H9 (cell line): ENCODE results near the gene ASPRV1. TPM values are rescaled to one million over a fixed set of nuclear protein-coding genes. Genes with fewer than 3 reads are reported as not detected.

Experiments
- DNase-seq: peaks from one replicate; pipeline ENCODE4 v3.0.0-alpha.2; 2017
- H2AFZ ChIP-seq: one replicate; pipeline ENCODE4 v1.6.1; 2013; ENCODE audit warnings: mild to moderate bottlenecking, low read length, control low read depth, moderate library complexity
- H2AK5ac ChIP-seq: 2 replicates; pipeline ENCODE4 v1.6.1; 2013; ENCODE audit warnings: low read length, control low read depth, mixed read lengths; ENCODE audit not compliant: insufficient read length
- H2BK120ac ChIP-seq: one replicate; pipeline ENCODE4 v1.6.1; 2013; ENCODE audit warnings: low read depth, mild to moderate bottlenecking, low read length, control low read depth, inconsistent platforms; ENCODE audit not compliant: poor library complexity, severe bottlenecking
- H2BK12ac ChIP-seq: 2 replicates; pipeline ENCODE4 v1.6.1; 2013; ENCODE audit warnings: low read length, control low read depth, mixed read lengths, low read depth; ENCODE audit not compliant: insufficient read length
- H2BK15ac ChIP-seq: 2 replicates; pipeline ENCODE4 v1.6.1; 2013; ENCODE audit warnings: low read depth, low read length, control low read depth
- H2BK20ac ChIP-seq: one replicate; pipeline ENCODE4 v1.6.1; 2013; ENCODE audit warnings: low read depth, mild to moderate bottlenecking, low read length, control low read depth, inconsistent platforms; ENCODE audit not compliant: poor library complexity, severe bottlenecking
- H2BK5ac ChIP-seq: 2 replicates; pipeline ENCODE4 v1.6.1; 2013; ENCODE audit warnings: low read length, control low read depth, mixed read lengths; ENCODE audit not compliant: insufficient read length
- H3K14ac ChIP-seq: 2 replicates; pipeline ENCODE4 v1.6.1; 2013; ENCODE audit warnings: low read length, control low read depth; ENCODE audit not compliant: insufficient read depth
- H3K18ac ChIP-seq: 2 replicates; pipeline ENCODE4 v1.6.1; 2013; ENCODE audit warnings: low read depth, mild to moderate bottlenecking, mixed read lengths, low read length, control low read depth; ENCODE audit not compliant: insufficient read length
- H3K23ac ChIP-seq: 2 replicates; pipeline ENCODE4 v1.6.1; 2013; ENCODE audit warnings: low read length, control low read depth, mixed read lengths, low read depth; ENCODE audit not compliant: insufficient read length
- H3K23me2 ChIP-seq: 2 replicates; pipeline ENCODE4 v1.6.1; 2013; ENCODE audit warnings: low read depth, mild to moderate bottlenecking, mixed read lengths, low read length, control low read depth; ENCODE audit not compliant: insufficient read length, poor library complexity, severe bottlenecking
- H3K27ac ChIP-seq: 2 replicates; pipeline ENCODE4 v1.5.1; 2013; ENCODE audit warnings: low read length, control low read depth, mixed read lengths, low read depth; ENCODE audit not compliant: insufficient read length
- H3K27me3 ChIP-seq: 2 replicates; pipeline ENCODE4 v1.6.1; 2013; ENCODE audit warnings: low read length, control low read depth, inconsistent platforms; ENCODE audit not compliant: insufficient read depth
- H3K4ac ChIP-seq: 2 replicates; pipeline ENCODE4 v1.6.1; 2013; ENCODE audit warnings: low read depth, mild to moderate bottlenecking, control low read depth, inconsistent platforms, low read length, moderate library complexity
- H3K4me1 ChIP-seq: 2 replicates; pipeline ENCODE4 v1.6.1; 2013; ENCODE audit warnings: low read length, control low read depth, inconsistent platforms; ENCODE audit not compliant: insufficient read depth
- H3K4me2 ChIP-seq: 2 replicates; pipeline ENCODE4 v1.6.1; 2013; ENCODE audit warnings: low read length, control low read depth, mixed read lengths; ENCODE audit not compliant: insufficient read length, insufficient read depth
- H3K56ac ChIP-seq: 2 replicates; pipeline ENCODE4 v1.6.1; 2013; ENCODE audit warnings: low read depth, mild to moderate bottlenecking, mixed read lengths, low read length, control low read depth; ENCODE audit not compliant: insufficient read length
- H3K79me1 ChIP-seq: 2 replicates; pipeline ENCODE4 v1.6.1; 2013; ENCODE audit warnings: low read depth, mild to moderate bottlenecking, moderate library complexity, low read length, control low read depth, inconsistent platforms; ENCODE audit not compliant: insufficient read depth, poor library complexity, severe bottlenecking
- H3K79me2 ChIP-seq: 2 replicates; pipeline ENCODE4 v1.6.1; 2013; ENCODE audit warnings: low read length, control low read depth, inconsistent platforms; ENCODE audit not compliant: insufficient read depth
- H3K9ac ChIP-seq: 2 replicates; pipeline ENCODE4 v1.6.1; 2013; ENCODE audit warnings: low read length, control low read depth, mixed read lengths; ENCODE audit not compliant: insufficient read length; ENCODE audit errors: extremely low read depth
- H3K9me3 ChIP-seq: one replicate; pipeline ENCODE4 v1.6.1; 2013; ENCODE audit warnings: low read depth, low read length, inconsistent platforms; ENCODE audit not compliant: control insufficient read depth
- H3T11ph ChIP-seq: one replicate; pipeline ENCODE4 v1.6.1; 2013; ENCODE audit warnings: mild to moderate bottlenecking, low read length, control low read depth, inconsistent platforms
- H4K20me1 ChIP-seq: one replicate; pipeline ENCODE4 v1.6.1; 2013; ENCODE audit not compliant: control insufficient read depth, insufficient read length, insufficient read depth
- H4K5ac ChIP-seq: 2 replicates; pipeline ENCODE4 v1.6.1; 2013; ENCODE audit warnings: low read depth, mild to moderate bottlenecking, mixed read lengths, low read length, control low read depth; ENCODE audit not compliant: insufficient read length
- H4K8ac ChIP-seq: replicated peaks from 2 replicates; pipeline ENCODE4 v1.6.1; 2013; ENCODE audit warnings: low read length, control low read depth, mixed read lengths, low read depth; ENCODE audit not compliant: insufficient read length
- H4K91ac ChIP-seq: 2 replicates; pipeline ENCODE4 v1.6.1; 2013; ENCODE audit warnings: low read depth, mild to moderate bottlenecking, moderate library complexity, mixed read lengths, low read length, control low read depth; ENCODE audit not compliant: insufficient read length
- H3K27ac Mint-ChIP-seq, 3 experiments: 2 replicates in 2 of 3; 3 replicates in 1 of 3; pipeline ENCODE4 v1.8.0; 2020 to 2021; ENCODE audit warnings: mixed read lengths in 3 of 3, mild to moderate bottlenecking in 1 of 3, moderate library complexity in 1 of 3
- H3K27me3 Mint-ChIP-seq: 2 replicates; pipeline ENCODE4 v1.8.0; 2021; ENCODE audit warnings: low read depth, mild to moderate bottlenecking, moderate library complexity, mixed read lengths
- H3K36me3 Mint-ChIP-seq, 3 experiments: 2 replicates in 2 of 3; 3 replicates in 1 of 3; pipeline ENCODE4 v1.8.0; 2020 to 2021; ENCODE audit warnings: low read depth in 3 of 3, mixed read lengths in 3 of 3; ENCODE audit not compliant: insufficient read depth in 1 of 3
- H3K4me1 Mint-ChIP-seq, 2 experiments: 2 replicates each; pipeline ENCODE4 v1.8.0; 2020; ENCODE audit warnings: mixed read lengths in 2 of 2
- H3K4me3 Mint-ChIP-seq, 2 experiments: 2 replicates in 1 of 2; 3 replicates in 1 of 2; pipeline ENCODE4 v1.8.0; 2020 to 2021; ENCODE audit warnings: mild to moderate bottlenecking in 2 of 2, mixed read lengths in 2 of 2, moderate library complexity in 1 of 2
- H3K9me3 Mint-ChIP-seq, 2 experiments: 2 replicates in 1 of 2; 3 replicates in 1 of 2; pipeline ENCODE4 v1.8.0; 2020; ENCODE audit warnings: mild to moderate bottlenecking in 2 of 2, mixed read lengths in 2 of 2, moderate library complexity in 1 of 2
- CTCF ChIP-seq: fragments of 200-600 bp; sonication (generic); conservative IDR thresholded peaks from 3 replicates; pipeline ENCODE4 v1.8.0; 2021; ENCODE audit warnings: antibody characterized with exemption, mild to moderate bottlenecking
- WGBS: extraction: QIAGEN DNeasy Blood & Tissue Kit; methylation state at CpG from one replicate; pipeline ENCODE4 v1.1.7; 2013; ENCODE audit warnings: missing lambda C conversion rate, low lambda C conversion rate, mixed read lengths; ENCODE audit not compliant: insufficient read length; ENCODE audit errors: extremely low coverage; 5-methylcytosine and 5-hydroxymethylcytosine counted together
- total RNA-seq: library from RNA; stranded (reverse); gene quantifications from 2 replicates; pipeline ENCODE4 v1.2.1, GENCODE V29; 2021

The ASPRV1 gene
- total RNA-seq, 1 experiment from 2014 or later: 0.57 TPM

GRCh38 chr2:69918401-69918800 lies 43.0 kb downstream of the ASPRV1 start:
- no peak overlapping the region for H3K9ac ChIP-seq
- H3K27me3 Mint-ChIP-seq: no peaks in the 10 kb centered on the region; the same call in 1 of the 2 replicates

More at GRCh38 chr2:69918401-69918800, 43.0 kb downstream of the ASPRV1 start:
- no peak overlapping the region for H3T11ph ChIP-seq
- H3K14ac ChIP-seq: no peak overlapping the region
- H3K27ac ChIP-seq: no peak overlapping the region
- no peak overlapping the region for H3K56ac ChIP-seq
- no peak overlapping the region for H3K23ac ChIP-seq
- no peak overlapping the region for H4K5ac ChIP-seq
- peaks cover 3% of the 10 kb centered on the region for H3K23me2 ChIP-seq
- Mint-ChIP-seq H3K36me3 (peaks cover 0 to 3% (median 0%) of the 10 kb centered on the region in 3 experiments; a peak in 1 of 7 replicates), H3K27ac (no peak overlapping the region), H3K4me1 (peaks cover 8 to 10% of the 10 kb centered on the region in 2 experiments; a peak in 3 of 4 replicates), H3K9me3 (no peaks in the 10 kb centered on the region), H3K4me3 (no peak overlapping the region)
- H3K4ac ChIP-seq: no peak overlapping the region
- no peaks in the 10 kb centered on the region for H4K20me1 ChIP-seq
- no peak for DNase-seq
- H3K18ac ChIP-seq: no peak overlapping the region
- no peaks in the 10 kb centered on the region for H3K9me3 ChIP-seq
- H2AK5ac ChIP-seq: no peak overlapping the region
- H4K8ac ChIP-seq: no peak overlapping the region
- no peaks in the 10 kb centered on the region for H3K27me3 ChIP-seq
- H3K79me2 ChIP-seq: no peaks in the 10 kb centered on the region
- no peak overlapping the region for H4K91ac ChIP-seq
- H3K4me2 ChIP-seq: no peak overlapping the region
- no peak overlapping the region for H2BK120ac ChIP-seq
- H2AFZ ChIP-seq: no peak overlapping the region
- TF ChIP-seq CTCF: no peak
- no peaks in the 10 kb centered on the region for H3K79me1 ChIP-seq
- no CpG with 5 or more reads among the region's 3 CpGs for WGBS
- H2BK5ac ChIP-seq: no peak overlapping the region
- H2BK15ac ChIP-seq: no peak overlapping the region
- no peak overlapping the region for H2BK12ac ChIP-seq
- no peak overlapping the region for H2BK20ac ChIP-seq
- no peaks in the 10 kb centered on the region for H3K4me1 ChIP-seq
